ENCODE measurements around the gene MBD4.

DNA sequence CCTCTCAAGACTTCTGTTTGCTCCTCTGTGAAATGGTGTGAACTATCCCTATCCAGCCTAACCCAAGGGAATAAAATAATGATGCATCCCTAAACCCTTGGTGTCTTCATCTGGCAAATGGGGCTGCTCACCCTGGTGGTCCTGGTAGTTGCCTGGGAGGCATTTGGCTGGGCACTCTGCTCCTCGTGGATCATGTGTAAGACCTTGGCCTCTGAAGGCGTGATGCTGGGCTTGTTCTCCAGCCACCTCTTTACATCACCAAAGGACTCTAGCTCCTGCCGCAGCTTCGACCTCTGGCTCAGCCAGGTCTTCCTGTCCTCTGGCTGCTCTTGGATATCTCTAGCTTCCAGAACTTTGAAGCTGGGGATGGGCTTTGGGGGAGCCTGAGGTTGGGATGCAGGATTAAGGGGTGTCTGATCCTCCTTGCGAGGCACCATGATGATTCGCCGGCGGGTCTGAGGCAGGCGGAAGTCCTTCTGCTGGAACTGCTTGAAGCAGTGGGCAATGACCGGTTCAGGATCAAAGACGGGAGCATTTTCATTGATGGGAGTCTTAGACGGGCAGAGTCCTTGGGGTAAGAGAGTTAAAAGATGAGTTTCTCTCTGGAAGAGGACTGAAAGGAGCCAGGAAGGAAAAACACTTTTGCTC, 18.4 kb downstream of the MBD4 start:
- TF ChIP-seq, protein P1, sequence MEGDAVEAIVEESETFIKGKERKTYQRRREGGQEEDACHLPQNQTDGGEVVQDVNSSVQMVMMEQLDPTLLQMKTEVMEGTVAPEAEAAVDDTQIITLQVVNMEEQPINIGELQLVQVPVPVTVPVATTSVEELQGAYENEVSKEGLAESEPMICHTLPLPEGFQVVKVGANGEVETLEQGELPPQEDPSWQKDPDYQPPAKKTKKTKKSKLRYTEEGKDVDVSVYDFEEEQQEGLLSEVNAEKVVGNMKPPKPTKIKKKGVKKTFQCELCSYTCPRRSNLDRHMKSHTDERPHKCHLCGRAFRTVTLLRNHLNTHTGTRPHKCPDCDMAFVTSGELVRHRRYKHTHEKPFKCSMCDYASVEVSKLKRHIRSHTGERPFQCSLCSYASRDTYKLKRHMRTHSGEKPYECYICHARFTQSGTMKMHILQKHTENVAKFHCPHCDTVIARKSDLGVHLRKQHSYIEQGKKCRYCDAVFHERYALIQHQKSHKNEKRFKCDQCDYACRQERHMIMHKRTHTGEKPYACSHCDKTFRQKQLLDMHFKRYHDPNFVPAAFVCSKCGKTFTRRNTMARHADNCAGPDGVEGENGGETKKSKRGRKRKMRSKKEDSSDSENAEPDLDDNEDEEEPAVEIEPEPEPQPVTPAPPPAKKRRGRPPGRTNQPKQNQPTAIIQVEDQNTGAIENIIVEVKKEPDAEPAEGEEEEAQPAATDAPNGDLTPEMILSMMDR (IDR thresholded peaks at IDR 0.05): no peak
- TF ChIP-seq POLR2A (IDR thresholded peaks at IDR 0.05; ENCODE audit: low read depth): no peak
